Measurements from ENCODE around the gene DNAJC1.
A peak's percentile ranks its signal among the peaks of the same experiment; 100 is the strongest.

DNA sequence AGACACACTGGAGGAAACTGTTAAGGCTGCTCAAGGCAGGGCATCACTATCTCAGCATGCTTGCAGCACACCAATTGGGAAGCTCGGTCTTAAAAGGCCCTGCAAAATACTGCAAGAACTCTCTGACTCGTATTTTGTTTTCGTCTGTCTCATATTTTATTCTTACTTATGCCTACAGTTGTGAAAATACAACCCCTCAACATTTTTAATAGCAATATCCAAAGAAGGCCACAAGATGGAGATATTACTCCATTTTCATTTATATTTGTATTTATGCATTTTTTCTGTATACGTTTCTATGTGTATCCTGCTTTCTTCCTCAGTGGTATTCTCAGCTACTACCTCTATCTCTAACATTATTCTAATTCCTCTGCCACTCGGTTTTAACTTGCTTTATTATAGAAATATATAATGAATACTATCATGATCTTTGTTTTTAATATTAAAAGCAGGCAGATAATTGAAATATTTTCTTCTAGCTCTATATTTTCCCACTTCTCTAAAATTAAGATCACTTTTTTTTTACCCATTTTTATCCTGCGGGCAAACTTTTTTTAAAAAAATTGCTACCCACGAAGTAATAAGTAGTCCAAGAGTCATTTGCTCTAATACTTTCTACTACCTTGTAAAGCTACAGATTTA, 10.0 kb downstream of the DNAJC1 start:
- TF ChIP-seq FOXM1 (IDR thresholded peaks at IDR 0.05; ENCODE audit: borderline replicate concordance, low read depth) (no peak), RAD21 (IDR thresholded peaks at IDR 0.05; ENCODE audit: low read depth) (peak; percentile 52), NFIC (IDR thresholded peaks at IDR 0.05) (no peak), EP300 (IDR thresholded peaks at IDR 0.05; ENCODE audit: borderline replicate concordance) (no peak), CEBPB (IDR thresholded peaks at IDR 0.05) (no peak), TAF1 (IDR thresholded peaks at IDR 0.05; ENCODE audit: low read depth) (no peak), CREB1 (IDR thresholded peaks at IDR 0.05; ENCODE audit: low read depth) (no peak), YY1 (IDR thresholded peaks at IDR 0.05; ENCODE audit: low read depth) (no peak), EGR1 (IDR thresholded peaks at IDR 0.05) (no peak), USF1 (IDR thresholded peaks at IDR 0.05) (no peak), TCF12 (IDR thresholded peaks at IDR 0.05; ENCODE audit: low read depth) (no peak), REST (IDR thresholded peaks at IDR 0.05; ENCODE audit: low read depth) (no peak), TEAD4 (IDR thresholded peaks at IDR 0.05) (no peak)
- TF ChIP-seq, protein P1, sequence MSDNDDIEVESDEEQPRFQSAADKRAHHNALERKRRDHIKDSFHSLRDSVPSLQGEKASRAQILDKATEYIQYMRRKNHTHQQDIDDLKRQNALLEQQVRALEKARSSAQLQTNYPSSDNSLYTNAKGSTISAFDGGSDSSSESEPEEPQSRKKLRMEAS (IDR thresholded peaks at IDR 0.05), result no peak

Measured in Ishikawa (cell line).